ENCODE results near the gene FDXR.
A peak's percentile ranks its signal among the peaks of the same experiment; 100 is the strongest.

FDXR gene

GRCh38 chr17:74862108-74862901 lies 10.5 kb downstream of the FDXR start:
- Histone ChIP-seq H3K27ac (ENCODE audit: low read length) (no peak overlapping the region), H3K4me1 (ENCODE audit: control insufficient read depth, insufficient read depth, low read length) (peaks cover 25% of the 10 kb centered on the region), H3K9ac (ENCODE audit: low read length in 2 of 2) (no peak overlapping the region), H3K9me3 (ENCODE audit: control insufficient read depth in 2 of 2, low read length in 2 of 2) (no peaks in the 10 kb centered on the region), H3K4me3 (ENCODE audit: low read length in 2 of 2) (peak overlapping the region in 1 of 2 donors; percentile 44), H3K27me3 (ENCODE audit: control insufficient read depth in 1 of 2, insufficient read depth in 2 of 2, low read length in 2 of 2) (peaks cover 30 to 44% of the 10 kb centered on the region in 2 donors), H3K36me3 (ENCODE audit: control insufficient read depth in 2 of 2, insufficient read depth in 2 of 2, low read length in 2 of 2) (no peaks in the 10 kb centered on the region)

GRCh38 chr17:74861662-74862107 lies 11.1 kb downstream of the FDXR start:
- no peak overlapping the region for H3K9ac ChIP-seq (ENCODE audit: low read length in 2 of 2)
- H3K27ac ChIP-seq (ENCODE audit: low read length), result no peak overlapping the region
- H3K27me3 ChIP-seq (ENCODE audit: control insufficient read depth in 1 of 2, insufficient read depth in 2 of 2, low read length in 2 of 2), result peaks cover 36 to 50% of the 10 kb centered on the region in 2 donors
- no peaks in the 10 kb centered on the region for H3K36me3 ChIP-seq (ENCODE audit: control insufficient read depth in 2 of 2, insufficient read depth in 2 of 2, low read length in 2 of 2)
- peaks cover 25% of the 10 kb centered on the region for H3K4me1 ChIP-seq (ENCODE audit: control insufficient read depth, insufficient read depth, low read length)
- H3K4me3 ChIP-seq (ENCODE audit: low read length in 2 of 2), result peak overlapping the region in 1 of 2 donors; percentile 44
- no peaks in the 10 kb centered on the region for H3K9me3 ChIP-seq (ENCODE audit: control insufficient read depth in 2 of 2, low read length in 2 of 2)

GRCh38 chr17:74860872-74861661 lies 11.7 kb downstream of the FDXR start:
- no peak overlapping the region for H3K27ac ChIP-seq (ENCODE audit: low read length)
- H3K9ac ChIP-seq (ENCODE audit: low read length in 2 of 2), result no peak overlapping the region
- peaks cover 36 to 50% of the 10 kb centered on the region in 2 donors for H3K27me3 ChIP-seq (ENCODE audit: control insufficient read depth in 1 of 2, insufficient read depth in 2 of 2, low read length in 2 of 2)
- peak overlapping the region in 1 of 2 donors; percentile 44 for H3K4me3 ChIP-seq (ENCODE audit: low read length in 2 of 2)
- no peaks in the 10 kb centered on the region for H3K9me3 ChIP-seq (ENCODE audit: control insufficient read depth in 2 of 2, low read length in 2 of 2)
- H3K4me1 ChIP-seq (ENCODE audit: control insufficient read depth, insufficient read depth, low read length), result peaks cover 25% of the 10 kb centered on the region
- H3K36me3 ChIP-seq (ENCODE audit: control insufficient read depth in 2 of 2, insufficient read depth in 2 of 2, low read length in 2 of 2), result no peaks in the 10 kb centered on the region

- Histone ChIP-seq H3K9ac (ENCODE audit: low read length in 2 of 2) (no peak overlapping the region), H3K27me3 (ENCODE audit: control insufficient read depth in 1 of 2, insufficient read depth in 2 of 2, low read length in 2 of 2) (peaks cover 42 to 56% of the 10 kb centered on the region in 2 donors), H3K36me3 (ENCODE audit: control insufficient read depth in 2 of 2, insufficient read depth in 2 of 2, low read length in 2 of 2) (no peaks in the 10 kb centered on the region), H3K27ac (ENCODE audit: low read length) (no peak overlapping the region), H3K4me3 (ENCODE audit: low read length in 2 of 2) (no peak overlapping the region), H3K4me1 (ENCODE audit: control insufficient read depth, insufficient read depth, low read length) (peaks cover 25% of the 10 kb centered on the region), H3K9me3 (ENCODE audit: control insufficient read depth in 2 of 2, low read length in 2 of 2) (no peaks in the 10 kb centered on the region)
Observed at GRCh38 chr17:74860229-74860871, 12.4 kb downstream of the FDXR start.

GRCh38 chr17:74859459-74860228 lies 13.2 kb downstream of the FDXR start, which contains the start of gene GRIN2C:
Gene GRIN2C (minus strand): TSS chr17:74859885. CDS start chr17:74855092, 4,793 bp downstream.
- Histone ChIP-seq H3K4me3 (ENCODE audit: low read length in 2 of 2) (peak within 1 kb of the TSS in 1 of 2 donors; percentile 29), H3K9me3 (ENCODE audit: control insufficient read depth in 2 of 2, low read length in 2 of 2) (no peaks in the 10 kb centered on the region), H3K27me3 (ENCODE audit: control insufficient read depth in 1 of 2, insufficient read depth in 2 of 2, low read length in 2 of 2) (peaks cover 49 to 62% of the 10 kb centered on the region in 2 donors), H3K4me1 (ENCODE audit: control insufficient read depth, insufficient read depth, low read length) (peaks cover 21% of the 10 kb centered on the region), H3K36me3 (ENCODE audit: control insufficient read depth in 2 of 2, insufficient read depth in 2 of 2, low read length in 2 of 2) (no peaks in the 10 kb centered on the region), H3K27ac (ENCODE audit: low read length) (no peak within 1 kb of the TSS), H3K9ac (ENCODE audit: low read length in 2 of 2) (no peak within 1 kb of the TSS)

GRCh38 chr17:74858672-74859458 lies 13.9 kb downstream of the FDXR start:
- Histone ChIP-seq H3K4me3 (ENCODE audit: low read length in 2 of 2) (no peak overlapping the region), H3K27me3 (ENCODE audit: control insufficient read depth in 1 of 2, insufficient read depth in 2 of 2, low read length in 2 of 2) (peaks cover 57 to 70% of the 10 kb centered on the region in 2 donors), H3K36me3 (ENCODE audit: control insufficient read depth in 2 of 2, insufficient read depth in 2 of 2, low read length in 2 of 2) (no peaks in the 10 kb centered on the region), H3K4me1 (ENCODE audit: control insufficient read depth, insufficient read depth, low read length) (peaks cover 21% of the 10 kb centered on the region), H3K9ac (ENCODE audit: low read length in 2 of 2) (no peak overlapping the region), H3K27ac (ENCODE audit: low read length) (no peak overlapping the region), H3K9me3 (ENCODE audit: control insufficient read depth in 2 of 2, low read length in 2 of 2) (no peaks in the 10 kb centered on the region)

- no peak overlapping the region for H3K4me3 ChIP-seq (ENCODE audit: low read length in 2 of 2)
- H3K4me1 ChIP-seq (ENCODE audit: control insufficient read depth, insufficient read depth, low read length), result peaks cover 25% of the 10 kb centered on the region
- no peak overlapping the region for H3K9ac ChIP-seq (ENCODE audit: low read length in 2 of 2)
- H3K27ac ChIP-seq (ENCODE audit: low read length), result no peak overlapping the region
- H3K27me3 ChIP-seq (ENCODE audit: control insufficient read depth in 1 of 2, insufficient read depth in 2 of 2, low read length in 2 of 2), result peaks cover 61 to 84% of the 10 kb centered on the region in 2 donors
- H3K36me3 ChIP-seq (ENCODE audit: control insufficient read depth in 2 of 2, insufficient read depth in 2 of 2, low read length in 2 of 2), result no peaks in the 10 kb centered on the region
- no peaks in the 10 kb centered on the region for H3K9me3 ChIP-seq (ENCODE audit: control insufficient read depth in 2 of 2, low read length in 2 of 2)
Observed at GRCh38 chr17:74857191-74857590, 15.6 kb downstream of the FDXR start.

- Histone ChIP-seq H3K4me3 (ENCODE audit: low read length in 2 of 2) (no peak overlapping the region), H3K36me3 (ENCODE audit: control insufficient read depth in 2 of 2, insufficient read depth in 2 of 2, low read length in 2 of 2) (no peaks in the 10 kb centered on the region), H3K9ac (ENCODE audit: low read length in 2 of 2) (no peak overlapping the region), H3K4me1 (ENCODE audit: control insufficient read depth, insufficient read depth, low read length) (peaks cover 18% of the 10 kb centered on the region), H3K9me3 (ENCODE audit: control insufficient read depth in 2 of 2, low read length in 2 of 2) (no peaks in the 10 kb centered on the region), H3K27ac (ENCODE audit: low read length) (no peak overlapping the region), H3K27me3 (ENCODE audit: control insufficient read depth in 1 of 2, insufficient read depth in 2 of 2, low read length in 2 of 2) (peaks cover 61 to 87% of the 10 kb centered on the region in 2 donors)
Observed at GRCh38 chr17:74856112-74856511, 16.7 kb downstream of the FDXR start.

GRCh38 chr17:74855323-74855722 lies 17.5 kb downstream of the FDXR start:
- Histone ChIP-seq H3K27ac (ENCODE audit: low read length) (no peak overlapping the region), H3K4me1 (ENCODE audit: control insufficient read depth, insufficient read depth, low read length) (peaks cover 10% of the 10 kb centered on the region), H3K4me3 (ENCODE audit: low read length in 2 of 2) (no peak overlapping the region), H3K27me3 (ENCODE audit: control insufficient read depth in 1 of 2, insufficient read depth in 2 of 2, low read length in 2 of 2) (peaks cover 60 to 87% of the 10 kb centered on the region in 2 donors), H3K9ac (ENCODE audit: low read length in 2 of 2) (no peak overlapping the region), H3K9me3 (ENCODE audit: control insufficient read depth in 2 of 2, low read length in 2 of 2) (no peaks in the 10 kb centered on the region), H3K36me3 (ENCODE audit: control insufficient read depth in 2 of 2, insufficient read depth in 2 of 2, low read length in 2 of 2) (no peaks in the 10 kb centered on the region)
